DMS153 treated with DMSO at 0.1 percent for 48 hours (cell line): Measurements from ENCODE around the gene NUDT9.
"Not testable (repeated sequence)": the region's sequence is repeated elsewhere in the genome, so short reads cannot be mapped to it uniquely, and the experiment has no call there.

Source experiments
- DNase-seq: peaks from one replicate; lab custom pipeline; 2025; ENCODE audit not compliant: unreplicated experiment; lab: John Stamatoyannopoulos, UW

The NUDT9 gene

GRCh38 chr4:87409420-87409939 lies 12.9 kb upstream of the NUDT9 start:
- no peak for DNase-seq

- no peak for DNase-seq
Observed at GRCh38 chr4:87410157-87410556, 12.2 kb upstream of the NUDT9 start.

- no peak for DNase-seq
Observed at GRCh38 chr4:87410679-87411078, 11.7 kb upstream of the NUDT9 start.

- DNase-seq, result no peak
Observed at GRCh38 chr4:87414816-87415215, 7.6 kb upstream of the NUDT9 start.

- DNase-seq, result no peak
Observed at GRCh38 chr4:87416965-87417364, 5.4 kb upstream of the NUDT9 start.

- DNase-seq, result not testable (repeated sequence)
Observed at GRCh38 chr4:87418410-87418809, 4.0 kb upstream of the NUDT9 start.

GRCh38 chr4:87419578-87420249 lies 2.7 kb upstream of the NUDT9 start:
- DNase-seq, result no peak

GRCh38 chr4:87420276-87420830 lies 2.0 kb upstream of the NUDT9 start:
- DNase-seq, result no peak

- DNase-seq, result peak; percentile 7
Observed at GRCh38 chr4:87423317-87424098, 1.1 kb downstream of the NUDT9 start.

GRCh38 chr4:87424099-87424543 lies 1.7 kb downstream of the NUDT9 start:
- DNase-seq, result not testable (repeated sequence)

- no peak for DNase-seq
Observed at GRCh38 chr4:87425711-87426110, 3.3 kb downstream of the NUDT9 start.

GRCh38 chr4:87426865-87427517 lies 4.6 kb downstream of the NUDT9 start:
- DNase-seq, result no peak

- DNase-seq, result no peak
Observed at GRCh38 chr4:87427518-87427868, 5.1 kb downstream of the NUDT9 start.

GRCh38 chr4:87428979-87429378 lies 6.6 kb downstream of the NUDT9 start:
- no peak for DNase-seq

- no peak for DNase-seq
Observed at GRCh38 chr4:87430038-87430437, 7.7 kb downstream of the NUDT9 start.

GRCh38 chr4:87433342-87433741 lies 11.0 kb downstream of the NUDT9 start:
- DNase-seq, result no peak

GRCh38 chr4:87442889-87443288 lies 20.5 kb downstream of the NUDT9 start:
- no peak for DNase-seq

- DNase-seq, result no peak
Observed at GRCh38 chr4:87444741-87445140, 22.4 kb downstream of the NUDT9 start.

GRCh38 chr4:87445964-87446363 lies 23.6 kb downstream of the NUDT9 start:
- DNase-seq, result no peak

GRCh38 chr4:87446375-87446774 lies 24.0 kb downstream of the NUDT9 start:
- DNase-seq, result not testable (repeated sequence)

- no peak for DNase-seq
Observed at GRCh38 chr4:87451537-87451936, 29.2 kb downstream of the NUDT9 start.
